ENCODE data around the gene CD46.

CD46 gene

DNA sequence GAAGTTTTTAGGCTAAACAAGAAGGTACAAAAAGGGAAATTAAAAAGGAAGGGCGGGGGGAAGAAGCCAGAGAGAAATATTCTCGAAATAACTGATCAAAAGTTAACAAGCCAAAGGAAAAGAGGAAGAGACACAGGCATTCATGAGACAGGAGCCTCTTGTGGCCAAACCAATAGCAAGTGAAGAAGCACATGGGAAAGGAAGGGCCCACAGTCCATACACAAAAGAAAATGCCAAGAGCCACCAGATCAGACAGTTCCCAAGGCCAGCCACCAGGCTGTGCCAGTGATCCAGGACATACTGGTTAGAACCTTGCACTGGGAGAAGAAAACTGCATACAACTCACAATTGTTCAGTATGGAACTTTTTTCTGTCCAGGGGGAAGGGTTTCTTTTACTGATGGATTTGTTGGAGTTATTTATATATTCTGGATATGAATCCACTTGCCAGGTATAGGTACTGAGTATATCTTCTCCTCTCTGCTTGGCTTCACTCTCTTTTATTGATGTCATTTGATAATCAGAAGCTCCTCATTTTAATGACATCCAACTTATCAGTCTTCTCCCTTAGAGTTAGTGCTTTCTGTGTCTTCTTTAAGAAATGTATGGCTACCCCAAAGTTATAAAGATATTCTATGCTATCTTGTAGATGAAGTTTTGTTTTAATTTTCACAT, 76.8 kb downstream of the CD46 start:
- peak; percentile 81 for DNase-seq (ENCODE audit: low spot score)

DNA sequence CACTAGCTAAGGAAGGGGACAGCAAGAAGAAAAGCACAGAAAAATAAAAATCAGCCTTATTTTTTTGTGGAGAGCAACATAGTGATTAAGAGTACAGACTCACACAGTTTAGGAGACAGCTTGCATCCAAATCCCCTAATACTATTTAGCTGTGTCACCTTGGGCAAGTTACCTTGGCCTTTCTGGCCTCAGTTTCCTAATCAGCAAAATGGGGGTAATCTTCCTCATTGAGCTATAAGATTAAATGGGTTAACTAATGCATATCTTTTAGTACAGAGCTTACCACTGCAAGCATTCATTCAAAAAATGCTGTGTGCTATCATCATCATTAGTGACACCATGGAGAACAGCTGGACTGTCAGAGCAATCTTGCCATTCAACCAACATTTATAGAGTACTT, 77.7 kb downstream of the CD46 start:
- DNase-seq (ENCODE audit: low spot score): no peak

DNA sequence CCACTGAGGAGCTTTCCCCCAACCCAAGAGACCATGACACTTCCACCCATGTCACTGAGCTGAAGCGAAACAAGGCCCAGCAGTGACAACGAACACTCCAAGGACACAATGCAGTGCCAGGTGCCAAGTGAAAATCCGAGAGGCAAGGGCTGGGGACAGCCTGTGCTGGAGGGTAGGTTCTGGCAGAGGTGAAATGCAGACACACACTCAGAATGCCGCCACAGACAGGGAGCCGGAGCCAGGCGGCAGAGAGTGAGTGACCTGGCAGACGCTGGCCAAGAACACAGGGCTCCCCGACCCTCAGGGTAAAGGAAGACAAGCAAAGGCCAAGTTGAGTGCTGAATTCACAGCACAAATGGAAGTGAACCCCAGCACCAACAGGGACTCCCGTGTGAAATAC, 78.9 kb downstream of the CD46 start:
- no peak for DNase-seq (ENCODE audit: low spot score)

GRCh38 chr1:207831517-207832327, 79.9 kb downstream of the CD46 start:
- no peak for DNase-seq (ENCODE audit: low spot score)

- DNase-seq (ENCODE audit: low spot score): no peak
These were observed 80.9 kb downstream of the CD46 start for GRCh38 chr1:207832796-207833195.

DNA sequence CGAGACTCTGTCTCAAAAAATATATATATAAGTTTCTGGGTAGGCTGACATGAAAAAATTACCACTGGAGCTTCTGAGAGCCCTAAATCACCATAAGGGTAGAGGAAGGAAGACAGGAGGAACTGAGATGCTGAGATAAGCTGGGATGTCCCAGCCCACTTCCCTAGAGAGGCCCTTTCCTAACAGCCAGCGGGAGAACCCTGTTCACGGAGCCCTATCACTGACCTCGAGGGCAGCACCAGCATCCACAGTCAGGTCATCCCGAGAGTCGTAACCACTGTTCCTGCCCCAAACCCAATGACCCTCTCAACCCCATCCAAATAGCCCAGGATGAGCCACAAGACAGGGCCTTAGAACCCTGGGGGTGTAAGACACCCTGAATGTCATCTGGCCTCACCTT, 81.5 kb downstream of the CD46 start:
- no peak for DNase-seq (ENCODE audit: low spot score)

DNA sequence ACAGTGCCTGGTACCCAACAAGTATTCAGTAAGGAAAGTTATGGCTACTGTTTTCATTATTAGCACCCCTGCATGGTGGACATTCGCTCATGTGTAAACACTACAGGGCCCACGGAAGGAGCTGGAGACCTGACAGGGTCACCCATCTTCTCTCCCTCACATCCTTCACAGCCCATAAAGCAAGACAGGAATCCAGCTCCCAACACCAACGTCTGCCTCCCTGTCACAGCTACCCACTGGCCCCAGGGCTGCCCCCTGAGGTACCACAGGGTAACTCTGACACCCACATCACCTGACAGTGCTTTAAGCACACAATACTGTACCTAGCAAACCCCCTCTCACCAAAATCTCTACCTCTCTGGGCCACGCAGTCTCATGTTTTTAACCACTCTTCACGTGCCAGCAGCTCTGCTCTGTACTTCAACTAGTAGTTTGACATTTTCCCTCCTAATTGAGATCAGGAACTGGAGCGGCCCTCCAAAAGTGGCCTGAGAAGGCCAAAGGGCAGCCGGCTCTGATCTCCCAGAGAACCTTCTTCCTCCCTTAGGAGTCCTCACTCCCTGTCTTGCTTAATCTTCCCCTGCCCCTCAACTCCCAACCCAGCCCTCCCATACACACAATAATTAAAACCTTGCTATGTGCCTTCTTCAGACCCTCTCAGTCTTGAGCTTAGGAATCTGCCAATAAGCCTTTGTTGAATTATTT, 82.3 kb downstream of the CD46 start:
- DNase-seq (ENCODE audit: low spot score): no peak

GRCh38 chr1:207835958-207836357, 84.1 kb downstream of the CD46 start:
- DNase-seq (ENCODE audit: low spot score): no peak

GRCh38 chr1:207836591-207837347, 84.9 kb downstream of the CD46 start:
- DNase-seq (ENCODE audit: low spot score): no peak

DNA sequence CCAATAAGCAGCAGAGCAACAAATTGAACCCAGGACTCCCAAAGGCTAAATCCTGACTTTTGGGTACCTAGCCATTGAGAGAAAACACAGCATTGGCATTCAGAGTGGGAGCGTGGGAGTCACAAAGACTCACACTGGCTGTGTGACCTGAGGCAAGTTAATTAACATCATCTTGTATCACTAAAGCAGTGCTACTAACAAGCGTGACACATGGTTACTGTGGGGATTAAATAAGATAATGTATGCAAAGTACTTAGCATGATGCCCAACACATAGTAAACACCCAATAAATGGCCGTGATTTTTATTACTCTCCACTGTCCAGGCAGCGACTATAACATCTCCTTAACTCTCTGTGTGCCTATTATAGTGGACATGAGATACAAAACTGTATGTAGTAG, 85.8 kb downstream of the CD46 start:
- DNase-seq (ENCODE audit: low spot score): no peak

DNA sequence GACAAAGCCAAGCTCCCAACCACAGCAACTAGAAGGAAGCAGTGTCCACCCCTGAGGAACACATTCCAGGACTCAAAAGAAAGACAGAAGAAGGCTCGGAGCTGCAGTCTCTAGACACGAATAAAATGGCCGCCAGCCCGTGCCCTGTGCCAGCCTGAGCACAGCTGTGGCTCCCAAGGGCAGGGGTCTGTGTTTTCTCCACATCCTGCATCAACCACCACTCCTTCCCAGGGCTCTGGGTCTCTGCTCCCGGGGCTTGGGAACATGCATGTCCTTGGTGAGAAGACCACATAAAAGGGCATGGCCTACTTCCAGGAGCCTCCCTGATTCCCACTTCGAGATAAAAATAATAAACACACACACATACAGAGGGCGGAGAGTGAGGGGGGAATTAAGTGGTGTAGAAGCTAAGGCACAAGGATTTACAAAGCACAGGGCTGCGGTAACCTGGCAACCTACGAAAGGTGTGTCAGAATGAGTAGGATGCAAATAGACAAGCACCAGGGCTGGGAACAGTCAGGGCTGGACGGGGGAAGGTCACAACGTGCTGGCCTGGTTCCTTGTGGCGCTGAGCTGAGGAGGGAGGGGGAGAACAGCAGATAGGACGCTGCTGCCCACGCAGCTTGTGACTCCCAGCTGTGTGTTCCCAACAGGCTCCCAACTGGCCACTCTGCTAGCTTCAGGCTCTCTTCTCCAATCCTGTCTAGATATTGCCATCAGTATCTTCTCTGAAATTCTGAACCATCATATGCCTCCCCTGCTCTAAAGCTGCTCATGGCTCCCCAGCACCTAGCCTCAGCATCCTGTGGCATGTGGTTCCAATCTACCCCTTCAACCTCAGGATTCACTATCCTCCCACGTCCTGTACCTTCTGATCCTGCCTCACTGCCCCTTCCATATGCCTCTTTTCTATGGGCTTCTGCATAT, 86.6 kb downstream of the CD46 start:
- DNase-seq (ENCODE audit: low spot score): no peak

- DNase-seq (ENCODE audit: low spot score): no peak
These were observed 87.2 kb downstream of the CD46 start for GRCh38 chr1:207839083-207839413.

DNA sequence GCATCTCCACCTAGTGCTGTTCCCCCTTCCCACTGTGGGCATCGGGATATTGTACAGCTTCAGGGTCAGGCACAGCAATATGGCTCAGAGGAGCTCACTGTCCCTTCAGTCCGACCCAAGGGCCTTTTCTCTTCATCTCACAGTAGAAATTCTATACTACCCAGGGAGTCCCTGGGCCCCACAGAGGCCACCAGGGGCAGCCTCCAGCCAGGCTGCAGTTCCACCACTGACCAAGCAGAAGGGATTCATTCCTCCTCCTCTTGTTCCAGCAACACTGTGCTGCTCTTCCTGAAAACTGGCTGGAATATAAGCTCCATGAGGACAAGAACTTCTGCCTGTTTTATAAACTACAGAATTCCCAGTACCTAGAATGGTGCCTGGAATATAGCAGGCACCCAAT, 88.5 kb downstream of the CD46 start:
- no peak for DNase-seq (ENCODE audit: low spot score)

- no peak for DNase-seq (ENCODE audit: low spot score)
These were observed 89.4 kb downstream of the CD46 start for GRCh38 chr1:207841293-207841692.

GRCh38 chr1:207841901-207842300, 90.0 kb downstream of the CD46 start:
- DNase-seq (ENCODE audit: low spot score): no peak

DNA sequence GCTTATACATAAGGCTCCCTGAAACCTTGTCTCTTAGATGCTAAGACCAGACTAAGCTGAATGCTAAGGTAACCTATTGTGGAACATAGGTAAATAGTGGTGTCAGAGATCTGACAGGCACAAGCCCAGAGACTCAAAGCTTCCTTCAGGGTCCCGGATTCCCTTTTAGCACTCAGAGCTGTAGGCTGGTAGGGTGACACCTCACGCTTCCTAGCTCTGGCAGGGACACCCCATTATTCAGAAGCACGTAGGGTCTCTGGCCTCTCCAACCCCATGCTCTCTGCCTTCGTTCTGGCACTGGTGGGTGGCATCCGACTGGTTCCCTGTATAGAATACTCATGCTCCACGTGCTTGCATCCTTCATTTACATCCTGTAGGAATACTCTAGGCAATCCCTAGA, 90.7 kb downstream of the CD46 start:
- DNase-seq (ENCODE audit: low spot score): no peak

DNA sequence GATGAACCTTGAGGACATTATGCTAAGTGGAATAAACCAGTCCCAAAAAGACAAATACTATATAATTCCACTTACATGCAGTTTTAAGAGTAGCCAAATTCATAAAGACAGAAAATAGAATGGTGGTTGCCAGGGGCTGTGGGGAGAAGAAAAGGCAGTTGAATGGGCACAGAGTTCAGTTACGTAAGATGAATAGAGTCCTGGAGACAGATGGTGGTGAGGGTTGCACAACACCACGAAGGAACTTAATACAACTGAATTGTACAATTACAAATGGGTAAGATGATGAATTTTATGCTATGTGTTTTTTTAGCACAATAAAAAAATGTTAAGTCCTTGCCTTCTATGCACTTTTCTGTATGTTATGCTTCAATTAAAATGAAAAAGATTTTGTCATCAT, 92.5 kb downstream of the CD46 start:
- no peak for DNase-seq (ENCODE audit: low spot score)
